Stimulated activated naive CD4-positive, alpha-beta T cell treated with Interleukin-2 at 50 U/mL for 16 hours (primary cell): ENCODE results near the gene DPRX.

Experiments
- DNase-seq: peaks from one replicate; lab custom pipeline; 2025; lab: John Stamatoyannopoulos, UW

Gene DPRX

GRCh38 chr19:53631949-53632407, at the start of gene DPRX:
TSS of gene DPRX (plus strand) at chr19:53631999. CDS start at chr19:53632107, 108 bp downstream.
- no peak for DNase-seq

GRCh38 chr19:53583181-53583580, 48.6 kb upstream of the DPRX start:
- DNase-seq, result no peak

GRCh38 chr19:53586277-53586691, 45.5 kb upstream of the DPRX start:
- no peak for DNase-seq

- no peak for DNase-seq
These were observed 36.8 kb upstream of the DPRX start for GRCh38 chr19:53594811-53595509.

GRCh38 chr19:53595510-53595867, 36.3 kb upstream of the DPRX start:
- DNase-seq, result no peak

GRCh38 chr19:53596056-53596455, 35.7 kb upstream of the DPRX start:
- DNase-seq, result no peak

GRCh38 chr19:53597023-53597422, 34.8 kb upstream of the DPRX start:
- no peak for DNase-seq

GRCh38 chr19:53598361-53598760, 33.4 kb upstream of the DPRX start:
- no peak for DNase-seq

- DNase-seq, result no peak
These were observed 31.6 kb upstream of the DPRX start for GRCh38 chr19:53600217-53600616.

GRCh38 chr19:53606031-53606430, 25.8 kb upstream of the DPRX start:
- DNase-seq, result no peak

GRCh38 chr19:53608381-53608780, 23.4 kb upstream of the DPRX start:
- no peak for DNase-seq

GRCh38 chr19:53612762-53613526, 18.9 kb upstream of the DPRX start:
- DNase-seq, result no peak

- DNase-seq, result no peak
These were observed 9.7 kb upstream of the DPRX start for GRCh38 chr19:53621885-53622740.

- DNase-seq, result no peak
These were observed 6.8 kb upstream of the DPRX start for GRCh38 chr19:53624771-53625545.

- DNase-seq, result no peak
These were observed 5.3 kb upstream of the DPRX start for GRCh38 chr19:53626486-53626885.

GRCh38 chr19:53626976-53627375, 4.8 kb upstream of the DPRX start:
- no peak for DNase-seq

- no peak for DNase-seq
These were observed 3.0 kb downstream of the DPRX start for GRCh38 chr19:53634768-53635167.

GRCh38 chr19:53639471-53639870, 7.7 kb downstream of the DPRX start:
- no peak for DNase-seq

GRCh38 chr19:53642381-53643099, 10.7 kb downstream of the DPRX start:
- no peak for DNase-seq

GRCh38 chr19:53644061-53644816, 12.4 kb downstream of the DPRX start:
- DNase-seq, result no peak
